GM10266 (cell line): ENCODE measurements around the gene PDE3A.

Source experiments
- DNase-seq: peaks from one replicate; pipeline ENCODE4 v3.0.0; 2012; ENCODE audit errors: extremely low spot score
- CTCF ChIP-seq: IDR thresholded peaks from 2 replicates; pipeline ENCODE4 v1.5.1; 2012; ENCODE audit warnings: mild to moderate bottlenecking, low read depth; ENCODE audit not compliant: control insufficient read depth, insufficient read depth; ENCODE audit errors: missing control alignments

Gene PDE3A

GRCh38 chr12:20392339-20392738, 24.0 kb downstream of the PDE3A start:
- no peak for DNase-seq
- no peak for TF ChIP-seq CTCF

GRCh38 chr12:20393707-20394106, 25.4 kb downstream of the PDE3A start:
- DNase-seq: no peak
- no peak for TF ChIP-seq CTCF

GRCh38 chr12:20395791-20396550, 27.6 kb downstream of the PDE3A start:
- no peak for TF ChIP-seq CTCF
- DNase-seq: no peak

- TF ChIP-seq CTCF: no peak
- no peak for DNase-seq
Measured at GRCh38 chr12:20398686-20399085, 30.3 kb downstream of the PDE3A start.

GRCh38 chr12:20400003-20400402, 31.7 kb downstream of the PDE3A start:
- DNase-seq: no peak
- TF ChIP-seq CTCF: no peak

- no peak for DNase-seq
- no peak for TF ChIP-seq CTCF
Measured at GRCh38 chr12:20403230-20403629, 34.9 kb downstream of the PDE3A start.

GRCh38 chr12:20404576-20405346, 36.4 kb downstream of the PDE3A start:
- TF ChIP-seq CTCF: no peak
- no peak for DNase-seq
